ENCODE data around the gene ABCA2.
"Not testable (repeated sequence)": the region's sequence is repeated elsewhere in the genome, so short reads cannot be mapped to it uniquely, and the experiment has no call there.

ABCA2 gene

DNA sequence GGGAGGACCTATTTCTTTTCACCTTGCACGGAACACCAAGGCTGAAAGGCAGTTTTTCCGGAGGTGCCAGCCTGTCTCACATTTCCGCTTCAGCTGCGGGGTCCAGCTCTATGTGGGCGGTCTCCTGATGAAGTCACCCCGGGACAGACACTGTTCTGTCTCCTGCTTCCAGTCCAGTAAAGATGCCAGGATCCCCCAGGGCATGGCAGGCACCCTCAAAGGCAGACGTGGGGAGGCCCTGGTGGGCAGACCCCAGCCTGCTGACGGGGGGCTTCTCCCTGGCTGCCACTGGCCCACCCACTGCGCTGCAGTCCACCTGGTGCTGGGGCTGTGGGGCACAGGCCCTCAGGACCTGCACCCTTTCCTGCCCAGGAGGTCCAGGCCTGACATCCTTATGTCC lies 34.8 kb upstream of the ABCA2 start:
- DNase-seq = not testable (repeated sequence)

DNA sequence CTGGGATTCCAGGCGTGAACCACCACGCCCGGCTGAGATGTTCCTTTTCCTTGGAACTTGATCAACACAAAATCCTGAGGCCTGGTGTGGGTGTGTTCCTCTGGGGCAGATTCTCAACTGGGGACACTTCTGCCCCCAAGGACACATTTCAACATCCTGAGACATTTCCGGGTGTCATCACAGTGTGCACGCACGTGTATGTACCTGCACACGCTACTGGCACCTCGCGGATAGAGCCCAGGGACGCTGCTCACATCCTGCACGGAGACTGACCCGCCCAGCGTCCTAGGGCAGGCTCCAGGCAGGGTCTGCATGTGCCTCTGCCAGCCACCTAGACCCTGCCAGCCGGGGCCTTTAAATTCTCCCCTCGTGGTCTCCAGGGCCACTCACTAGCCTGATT lies 34.3 kb upstream of the ABCA2 start:
- no peak for DNase-seq

DNA sequence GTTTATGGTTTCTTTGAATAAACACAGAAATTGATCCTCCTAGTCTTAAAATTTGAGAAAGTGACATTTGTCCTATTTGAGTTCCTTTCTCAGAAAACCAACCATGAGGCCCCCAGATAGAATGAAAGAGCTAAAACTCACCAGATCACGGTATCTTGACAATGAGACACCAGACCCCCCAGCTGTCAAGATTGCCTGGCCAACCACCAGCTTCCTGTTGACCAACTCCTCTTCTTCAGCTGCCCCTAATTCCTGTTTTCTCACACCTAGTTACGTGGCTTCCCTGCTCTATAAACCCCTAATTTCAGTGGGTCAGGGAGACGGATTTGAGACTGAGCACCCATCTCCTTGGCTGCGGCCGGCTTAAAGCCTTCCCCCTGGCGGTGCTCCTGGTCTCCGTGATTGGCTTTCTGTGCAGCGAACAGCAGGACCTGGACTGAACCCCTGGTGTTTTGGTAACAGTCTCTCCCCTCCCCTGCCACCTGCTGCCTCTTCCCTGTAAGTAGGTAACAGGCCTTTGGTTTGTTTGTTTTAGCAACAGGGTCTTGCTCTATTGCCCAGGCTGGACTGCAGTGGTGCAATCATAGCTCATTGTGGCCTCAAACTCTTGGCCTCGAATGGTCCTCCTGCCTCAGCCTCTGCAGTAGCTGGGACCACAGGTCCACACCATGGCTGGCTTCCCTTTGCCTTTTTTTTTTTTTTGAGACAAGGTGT lies 30.6 kb upstream of the ABCA2 start:
- DNase-seq = no peak

DNA sequence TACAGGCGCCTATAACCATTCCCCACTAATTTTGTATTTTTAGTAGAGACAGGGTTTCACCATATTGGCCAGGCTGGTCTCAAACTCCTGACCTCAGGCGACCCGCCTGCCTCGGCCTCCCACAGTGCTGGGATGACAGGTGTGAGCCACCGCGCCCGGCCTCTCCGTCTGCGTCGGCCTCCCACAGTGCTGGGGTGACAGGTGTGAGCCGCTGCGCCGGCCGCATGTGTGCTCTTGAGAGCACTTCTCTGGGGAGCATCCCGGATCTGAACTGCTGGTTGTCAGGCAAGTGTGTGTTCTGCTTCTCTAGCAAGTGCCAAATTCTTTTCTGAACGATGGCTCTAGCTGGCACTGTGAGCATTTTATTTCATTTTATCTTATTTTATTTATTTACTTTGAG lies 29.5 kb upstream of the ABCA2 start:
- DNase-seq = no peak

DNA sequence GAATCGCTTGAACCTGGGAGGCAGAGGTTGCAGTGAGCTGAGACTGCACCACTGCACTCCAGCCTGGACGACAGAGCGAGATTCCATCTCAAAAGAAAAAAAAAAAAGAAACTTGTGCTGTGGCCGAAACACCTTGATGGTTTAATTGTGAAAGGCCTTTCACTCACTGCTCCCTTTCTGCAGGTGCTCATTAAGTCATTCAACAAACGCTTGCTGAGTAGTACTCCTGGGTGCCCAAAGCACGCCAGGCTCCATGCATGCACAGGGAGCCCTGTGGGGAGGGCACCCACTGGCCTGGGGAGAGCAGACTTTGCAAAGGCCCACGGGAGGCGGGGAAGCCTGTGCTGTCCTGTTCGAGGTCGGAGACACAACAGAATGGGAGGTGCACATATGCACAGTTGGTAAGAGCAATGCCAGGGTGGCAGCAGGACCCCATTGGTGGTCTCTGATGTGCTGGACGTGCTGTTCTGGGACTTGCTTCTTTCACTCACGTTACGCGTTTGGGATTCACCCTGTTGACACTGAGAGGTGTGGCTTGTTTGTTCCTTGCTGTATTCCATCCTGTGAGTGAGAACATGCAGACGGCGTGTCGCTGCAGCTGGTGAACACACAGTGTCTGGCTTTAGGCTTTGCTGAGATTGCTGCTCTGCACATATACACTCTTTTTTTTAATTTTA lies 28.8 kb upstream of the ABCA2 start:
- no peak for DNase-seq

DNA sequence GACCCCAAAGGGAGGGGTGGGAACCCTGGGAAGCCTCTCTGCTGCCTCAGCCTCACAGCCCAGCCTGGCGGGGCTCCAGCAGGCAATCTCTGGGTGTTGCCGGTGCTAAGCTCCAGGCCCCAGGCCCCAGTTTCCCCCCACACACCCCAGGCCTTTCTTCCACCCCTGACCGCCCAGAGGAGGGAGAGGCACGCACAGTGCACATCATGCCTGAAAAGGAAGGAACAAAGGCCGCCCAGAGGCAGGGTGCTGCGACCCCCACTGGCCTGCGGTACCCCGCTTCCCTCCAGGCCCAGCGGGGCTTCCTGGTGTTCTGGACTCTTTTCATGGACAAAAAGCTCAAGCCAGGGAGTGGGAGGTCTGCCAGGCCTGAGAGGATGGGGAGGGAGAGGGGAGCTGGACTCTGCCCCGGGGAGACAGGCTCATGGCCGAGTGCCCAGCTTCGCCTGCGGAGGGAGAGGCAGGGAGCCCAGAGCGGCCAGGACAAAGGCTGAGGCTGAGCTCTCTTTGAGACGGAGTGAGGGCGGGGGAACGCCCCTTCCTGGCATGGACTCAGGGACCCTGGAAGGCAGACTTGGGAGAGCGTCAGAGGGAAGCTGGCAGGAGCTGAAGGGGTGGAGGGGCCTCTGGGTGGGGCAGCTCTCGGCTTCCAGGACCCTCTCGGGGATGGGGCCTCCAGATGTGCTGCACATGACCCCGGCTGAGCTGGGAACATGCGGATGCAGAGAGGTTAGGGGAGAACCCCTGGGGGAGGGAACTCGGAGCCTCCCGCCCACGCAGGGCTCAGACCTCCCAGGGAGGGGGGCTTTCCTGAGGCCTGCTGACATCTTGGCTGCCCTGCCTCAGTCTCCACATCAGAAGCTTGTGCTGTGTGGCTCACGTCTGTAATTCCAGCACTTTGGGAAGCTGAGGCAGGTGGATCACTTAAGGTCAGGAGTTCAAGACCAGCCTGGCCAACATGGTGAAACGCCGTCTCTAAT lies 27.6 kb upstream of the ABCA2 start:
- no peak for DNase-seq

DNA sequence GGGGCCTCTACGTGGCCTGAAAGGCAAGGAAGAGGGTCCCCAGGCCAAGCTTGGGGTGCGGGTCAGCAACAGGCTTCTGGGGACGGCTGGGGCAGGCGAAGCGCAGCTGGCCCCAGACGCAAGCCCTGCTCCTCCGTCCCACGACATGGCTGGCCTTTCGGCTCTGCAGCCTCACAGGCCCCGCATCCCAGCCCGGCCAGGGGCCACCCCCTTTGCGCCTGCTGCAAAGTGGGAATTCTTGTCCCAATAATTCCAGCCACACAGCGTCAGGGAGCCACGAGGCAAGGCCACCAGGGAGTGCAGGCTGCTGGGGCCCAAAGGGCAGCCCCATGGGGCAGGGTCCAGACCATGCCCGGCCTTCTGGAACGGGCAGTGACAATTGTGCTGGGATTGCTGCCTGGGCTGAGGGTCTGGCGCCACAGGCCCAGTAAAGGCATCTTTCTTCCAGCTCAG lies 26.9 kb upstream of the ABCA2 start:
- no peak for DNase-seq

DNA sequence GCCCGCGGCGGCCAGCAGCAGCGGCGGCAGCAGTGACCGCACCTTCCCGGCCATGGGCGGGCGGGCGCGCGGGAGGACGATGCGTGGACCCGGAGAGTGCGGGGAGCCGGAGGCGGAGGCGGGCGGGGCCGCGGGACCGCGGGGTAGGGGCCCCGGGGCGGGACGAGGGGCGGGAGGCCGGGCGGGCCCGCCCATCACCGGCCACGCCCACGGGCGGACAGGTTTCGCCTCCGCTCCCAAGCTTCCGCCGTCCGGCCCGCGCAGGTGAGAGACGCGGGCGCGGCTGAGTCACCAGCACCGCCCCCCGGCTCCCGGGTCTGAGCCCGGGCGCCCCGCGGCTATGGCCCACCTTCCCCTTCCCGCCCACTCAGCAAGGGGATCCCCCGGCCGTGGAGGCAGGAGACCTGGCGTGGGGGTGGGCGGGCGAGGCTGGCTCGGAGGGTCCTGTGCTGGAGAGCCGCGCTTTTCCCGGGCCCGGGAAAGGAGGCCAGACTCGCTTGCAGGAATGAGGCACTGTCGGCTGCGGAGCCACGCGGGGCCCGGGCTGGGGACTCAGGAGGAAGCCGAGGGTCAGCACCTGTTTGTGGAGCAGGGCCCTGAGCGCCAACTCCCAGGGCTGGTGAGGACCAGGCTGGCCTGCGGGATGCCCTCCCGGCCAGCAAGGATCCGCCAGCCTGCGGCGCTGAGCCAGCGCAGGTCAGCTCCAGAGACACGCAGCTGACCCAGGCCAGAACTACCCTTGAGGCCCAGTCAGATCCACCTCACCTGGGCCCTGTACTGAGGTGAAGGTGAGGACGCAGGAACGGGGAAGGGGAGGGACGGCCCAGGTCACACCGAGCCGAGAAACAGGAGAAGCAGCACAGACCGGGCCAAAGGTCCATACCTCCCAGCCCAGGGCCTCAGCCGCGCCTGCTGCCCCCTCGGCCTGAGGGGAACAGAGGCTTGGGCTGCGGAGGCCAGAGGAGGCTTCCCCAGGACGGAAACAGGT lies 26.2 kb upstream of the ABCA2 start, which contains the start of gene ENTPD2:
Gene ENTPD2 (minus strand): TSS at position 118 of the 988 bp plus-strand sequence. CDS start 64 bp downstream, at position 54.
- peak in 1 of 2 experiments; percentile 74 for DNase-seq

DNA sequence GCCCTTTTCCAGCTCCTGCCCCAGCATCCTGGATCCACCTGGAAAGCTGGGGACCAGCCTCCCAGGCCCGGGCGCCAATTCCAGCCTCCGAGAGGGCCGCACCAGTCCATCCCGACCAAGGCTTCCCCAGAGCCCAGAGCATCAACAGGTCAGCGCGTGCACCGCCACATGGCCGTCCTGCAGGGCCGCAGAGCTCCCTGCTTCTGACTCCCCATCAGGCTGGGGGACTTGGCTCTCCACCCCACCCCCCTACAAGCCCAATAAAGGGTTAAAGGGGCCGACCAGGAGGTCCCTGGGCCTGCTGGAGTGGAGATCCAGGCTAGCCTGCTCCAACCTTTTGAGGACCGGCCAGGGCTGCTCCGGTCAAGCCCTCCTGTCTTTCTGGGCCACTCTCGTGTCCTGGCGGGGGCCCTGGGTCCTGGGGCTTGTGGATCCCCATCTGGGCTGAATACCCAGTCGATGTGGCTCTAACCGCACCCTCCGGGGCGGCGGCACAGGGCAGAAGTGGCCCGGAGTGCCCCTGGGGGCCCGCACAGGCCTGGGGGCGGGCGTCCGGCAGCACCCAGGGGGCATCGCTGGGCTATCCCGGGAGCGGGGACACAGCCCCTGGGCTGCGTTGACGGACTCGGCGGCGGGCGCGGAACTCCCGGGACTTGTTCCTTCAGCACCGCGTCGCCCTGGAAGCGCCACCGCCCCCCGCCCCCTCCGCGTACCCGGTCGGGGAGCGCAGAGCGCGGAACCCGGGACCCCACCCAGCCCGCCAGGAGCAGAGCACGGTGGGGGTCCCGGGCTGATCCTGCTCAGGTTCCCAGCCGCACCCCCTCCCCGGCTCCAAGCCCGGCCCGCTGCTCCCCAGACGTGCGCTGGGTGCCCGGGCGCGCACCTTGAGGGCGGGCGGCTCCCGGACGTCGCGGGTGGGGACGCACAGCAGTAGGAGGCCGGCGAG lies 25.2 kb upstream of the ABCA2 start:
- peak in 1 of 2 experiments; percentile 53 for DNase-seq

DNA sequence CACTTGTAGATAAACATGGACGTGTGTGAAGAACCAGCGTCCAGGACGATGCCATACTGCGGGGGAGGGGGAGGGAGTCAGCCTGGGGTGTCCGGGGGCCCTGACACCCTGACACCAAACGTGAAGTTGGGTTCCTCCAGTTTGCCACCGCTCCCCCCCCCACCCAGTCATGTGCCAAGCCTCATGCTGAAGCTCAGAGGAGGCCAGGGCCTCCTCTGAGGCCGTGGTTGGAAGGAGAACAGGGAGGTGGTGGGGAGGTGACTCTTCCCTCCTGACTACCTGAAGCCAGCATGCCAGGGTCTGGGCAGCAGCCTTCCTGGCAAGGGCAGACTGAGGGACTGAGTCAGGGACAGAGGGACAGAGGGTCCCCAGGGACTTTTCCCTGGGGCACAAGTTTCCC lies 24.3 kb upstream of the ABCA2 start:
- DNase-seq = no peak

DNA sequence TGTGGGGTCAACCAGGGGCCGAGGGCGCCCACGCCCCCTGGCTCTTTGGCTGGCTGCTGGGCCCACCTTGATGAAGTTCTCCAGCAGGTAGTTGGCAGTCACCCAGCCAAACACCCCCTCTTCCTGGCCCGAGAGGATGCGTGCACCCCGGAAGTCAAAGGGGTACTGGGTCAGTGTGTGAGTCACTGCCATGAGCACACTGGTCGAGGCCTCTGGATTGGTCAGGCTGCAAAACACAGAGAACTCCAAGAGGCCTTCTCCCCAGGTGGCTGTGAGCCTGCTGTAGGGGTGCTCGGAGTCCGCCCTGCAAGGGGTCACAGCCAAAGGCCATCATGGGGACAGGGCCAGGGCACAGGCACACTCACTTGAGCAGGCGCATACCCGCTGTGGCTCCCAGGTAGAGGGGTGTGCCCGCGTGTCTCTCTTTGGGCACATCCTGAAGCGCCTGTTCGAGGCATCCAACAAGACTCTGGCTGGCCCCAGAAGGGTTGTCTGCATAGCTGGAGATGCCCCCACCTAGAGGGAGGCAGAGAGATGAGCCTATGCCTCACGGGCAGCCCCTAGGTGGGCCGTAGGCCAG lies 23.2 kb upstream of the ABCA2 start:
- DNase-seq = no peak

DNA sequence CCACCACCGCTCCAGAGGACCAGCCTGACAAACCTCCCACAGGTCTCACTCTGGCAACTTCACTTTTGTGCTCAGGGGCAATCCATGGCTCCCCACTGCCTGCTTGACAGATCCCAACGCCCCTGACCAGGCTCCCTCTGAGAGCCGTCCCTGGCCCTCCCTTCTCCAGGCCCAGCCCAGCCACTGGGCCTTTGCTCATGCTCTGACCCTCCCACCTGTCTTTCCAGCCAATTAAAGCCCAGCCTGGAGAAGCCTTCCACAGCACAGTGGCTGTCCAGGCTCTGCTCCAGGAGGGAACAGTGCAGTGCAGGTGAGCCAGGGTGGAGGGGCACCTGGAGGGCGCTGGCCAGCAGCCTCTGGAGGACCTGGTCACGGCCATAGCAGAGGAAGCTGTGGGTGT lies 22.5 kb upstream of the ABCA2 start:
- peak in 1 of 2 experiments; percentile 25 for DNase-seq

DNA sequence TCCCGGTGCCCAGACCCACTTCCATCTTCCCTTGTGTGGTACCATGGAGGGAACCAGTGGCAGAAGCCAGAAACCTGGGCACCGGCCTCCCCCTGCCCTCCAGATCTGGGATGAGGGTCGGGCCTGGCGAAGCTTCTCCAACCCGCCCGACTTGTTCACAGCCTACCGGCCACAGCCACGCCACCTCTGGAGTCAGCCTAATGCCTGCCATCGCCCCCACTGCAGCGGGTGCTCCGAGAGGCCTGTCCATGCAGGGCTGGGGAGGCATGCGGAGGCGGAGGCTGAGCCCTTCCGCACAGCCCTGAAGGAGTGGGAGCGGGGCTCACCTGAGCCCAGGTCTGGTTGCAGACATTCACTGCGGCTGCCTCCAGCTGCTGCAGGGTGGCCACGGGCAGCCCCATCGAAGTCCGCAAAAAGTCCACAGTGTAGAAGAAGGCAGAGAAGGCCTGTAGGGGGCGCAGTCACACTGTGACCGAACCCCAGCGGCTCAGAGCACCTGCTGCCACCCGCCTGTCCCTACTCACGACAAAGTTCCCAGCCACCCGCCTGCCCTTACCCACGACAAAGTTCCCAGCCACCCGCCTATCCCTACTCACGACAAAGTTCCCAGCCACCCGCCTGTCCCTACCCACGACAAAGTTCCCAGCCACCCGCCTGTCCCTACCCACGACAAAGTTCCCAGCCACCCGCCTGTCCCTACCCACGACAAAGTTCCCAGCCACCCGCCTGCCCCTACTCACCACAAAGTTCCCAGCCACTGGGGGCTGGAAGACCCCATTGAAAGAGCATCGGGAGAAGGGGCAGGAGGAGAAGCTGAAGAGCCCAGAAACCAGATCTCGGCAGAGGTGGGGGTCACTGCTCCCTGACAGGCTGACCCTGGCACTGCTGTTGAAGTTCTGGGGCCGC lies 21.8 kb upstream of the ABCA2 start:
- DNase-seq = peak in 1 of 2 experiments; percentile 81

DNA sequence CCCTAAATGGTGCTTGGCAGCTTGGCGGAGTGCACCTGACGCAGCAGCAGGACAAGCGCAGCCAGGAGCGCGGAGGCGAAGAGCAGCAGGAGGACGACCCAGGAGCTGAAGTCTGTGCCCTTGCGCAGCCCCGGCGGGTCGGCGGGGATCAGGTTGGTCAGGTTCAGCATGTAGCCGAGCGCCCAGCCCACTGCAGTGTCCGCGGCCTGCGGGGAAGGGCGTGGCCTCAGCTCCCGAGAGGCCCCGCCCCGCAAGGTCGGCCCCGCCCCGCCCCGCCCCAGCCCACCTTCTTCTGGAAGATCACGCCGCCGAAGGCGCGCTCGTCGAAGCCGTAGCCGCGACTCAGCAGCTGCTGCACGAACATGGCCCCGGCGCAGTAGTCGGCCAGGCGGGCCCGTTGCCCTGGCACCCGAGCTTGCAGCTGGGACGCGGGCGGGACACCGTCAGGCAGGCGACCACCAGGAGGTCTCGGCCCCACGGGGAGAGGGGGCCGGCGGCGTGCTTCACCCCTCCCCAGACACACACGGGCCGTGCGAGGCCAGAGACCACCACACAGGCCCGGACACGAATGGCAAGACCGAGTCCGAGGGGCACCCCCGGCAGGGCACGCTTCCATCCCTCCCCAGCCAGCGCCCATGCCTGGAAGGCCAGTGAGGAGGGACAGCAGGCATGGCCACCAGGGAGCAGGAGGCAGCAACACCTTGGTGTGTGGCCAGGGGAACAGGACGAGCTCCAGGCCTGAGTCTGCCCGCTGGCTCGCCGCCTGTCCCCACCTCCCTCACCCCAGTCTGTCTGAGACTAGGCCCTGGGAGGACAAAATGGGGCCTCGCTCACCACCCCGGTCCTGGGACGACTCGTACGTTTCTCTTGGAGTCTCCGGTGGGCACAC lies 20.9 kb upstream of the ABCA2 start:
- peak in 1 of 2 experiments; percentile 75 for DNase-seq

DNA sequence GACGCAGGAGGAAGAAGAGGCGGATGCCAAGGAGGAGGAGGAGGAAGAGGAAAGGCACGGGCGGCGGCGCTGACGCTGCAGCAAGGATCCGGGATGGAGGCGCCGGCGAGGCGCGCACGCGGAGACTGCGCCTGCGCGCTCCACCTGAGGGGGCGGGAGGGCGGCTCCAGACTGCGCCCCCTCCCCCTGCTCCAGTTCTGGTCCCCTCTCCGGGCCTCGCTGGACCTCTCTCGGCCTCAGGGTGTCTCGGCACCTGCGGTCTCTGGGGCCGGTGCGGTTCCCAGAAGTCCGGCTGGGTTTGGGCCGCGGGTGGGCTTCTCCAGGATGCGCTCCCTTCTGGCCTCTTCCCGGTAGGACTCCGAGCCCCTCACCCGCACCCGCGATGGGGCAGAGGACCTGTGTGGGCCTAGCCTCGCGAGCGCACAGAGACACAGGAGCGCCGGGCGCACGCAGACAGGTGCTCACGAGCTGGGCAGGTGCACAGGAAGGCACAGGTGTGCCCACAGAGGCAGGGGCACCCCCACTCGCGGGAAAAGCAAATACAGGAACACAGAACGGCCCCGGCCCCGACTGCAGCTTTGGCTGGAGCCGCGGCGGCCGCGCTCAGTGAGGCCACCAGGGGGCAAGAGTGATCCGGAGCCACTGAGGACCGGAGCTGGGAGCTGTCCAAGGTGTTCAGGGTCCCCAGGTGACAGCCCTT lies 18.2 kb upstream of the ABCA2 start, which contains the start of gene NPDC1:
Gene NPDC1 (minus strand): TSS at position 90 of the 700 bp plus-strand sequence. CDS start 188 bp downstream, outside the sequence.
- DNase-seq = peak; percentile 24 to 79

DNA sequence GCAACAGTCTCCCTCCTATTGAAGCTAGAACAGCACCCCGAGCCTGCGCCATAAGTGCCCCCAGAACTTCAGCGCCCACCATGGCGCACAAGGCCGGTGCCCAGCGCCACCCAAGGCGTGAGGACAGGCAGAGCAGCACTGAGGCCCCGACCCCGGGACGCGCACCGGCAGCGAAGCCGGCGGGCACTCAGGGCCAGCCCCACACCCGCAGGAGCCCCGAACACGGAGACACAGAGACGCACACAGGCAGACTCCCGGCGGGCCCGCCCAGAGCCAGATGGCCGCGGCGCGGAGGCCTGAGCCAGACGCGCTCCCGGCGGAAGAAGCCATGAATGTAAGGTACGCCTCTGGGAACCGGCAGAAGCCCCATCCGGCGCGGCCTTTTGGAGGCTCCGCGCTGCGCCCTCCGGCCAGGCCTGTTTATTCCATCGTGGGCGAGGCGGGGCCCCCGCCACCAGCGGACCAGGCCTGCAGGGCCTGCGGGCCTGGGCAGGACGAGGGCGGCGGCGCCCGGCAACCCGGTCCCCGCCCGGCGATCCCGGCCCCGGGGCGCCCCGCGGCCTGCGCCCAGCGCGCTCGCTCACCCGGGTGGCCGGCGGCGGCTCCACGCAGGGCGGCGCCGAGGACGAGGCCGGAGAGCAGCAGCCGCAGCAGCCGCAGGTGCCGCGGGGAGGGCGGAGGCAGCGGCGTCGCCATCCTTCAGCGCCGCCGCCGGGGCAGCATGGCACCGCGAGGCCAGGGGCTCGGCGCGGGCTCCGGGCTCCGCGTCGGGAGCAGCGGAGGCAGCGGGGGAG lies 17.5 kb upstream of the ABCA2 start:
- DNase-seq = peak in 1 of 2 experiments; percentile 41
